ENCODE results near the gene DYNLL2. TPM values are rescaled to one million over a fixed set of nuclear protein-coding genes. Genes with fewer than 3 reads are reported as not detected.

Gene DYNLL2
- total and polyA plus RNA-seq, 9 of the 15 experiments (the other 6 are each of a cell fraction or from before 2014, with no cell fraction given), result 1.8 to 24.5 (median 13.0) TPM

DNA sequence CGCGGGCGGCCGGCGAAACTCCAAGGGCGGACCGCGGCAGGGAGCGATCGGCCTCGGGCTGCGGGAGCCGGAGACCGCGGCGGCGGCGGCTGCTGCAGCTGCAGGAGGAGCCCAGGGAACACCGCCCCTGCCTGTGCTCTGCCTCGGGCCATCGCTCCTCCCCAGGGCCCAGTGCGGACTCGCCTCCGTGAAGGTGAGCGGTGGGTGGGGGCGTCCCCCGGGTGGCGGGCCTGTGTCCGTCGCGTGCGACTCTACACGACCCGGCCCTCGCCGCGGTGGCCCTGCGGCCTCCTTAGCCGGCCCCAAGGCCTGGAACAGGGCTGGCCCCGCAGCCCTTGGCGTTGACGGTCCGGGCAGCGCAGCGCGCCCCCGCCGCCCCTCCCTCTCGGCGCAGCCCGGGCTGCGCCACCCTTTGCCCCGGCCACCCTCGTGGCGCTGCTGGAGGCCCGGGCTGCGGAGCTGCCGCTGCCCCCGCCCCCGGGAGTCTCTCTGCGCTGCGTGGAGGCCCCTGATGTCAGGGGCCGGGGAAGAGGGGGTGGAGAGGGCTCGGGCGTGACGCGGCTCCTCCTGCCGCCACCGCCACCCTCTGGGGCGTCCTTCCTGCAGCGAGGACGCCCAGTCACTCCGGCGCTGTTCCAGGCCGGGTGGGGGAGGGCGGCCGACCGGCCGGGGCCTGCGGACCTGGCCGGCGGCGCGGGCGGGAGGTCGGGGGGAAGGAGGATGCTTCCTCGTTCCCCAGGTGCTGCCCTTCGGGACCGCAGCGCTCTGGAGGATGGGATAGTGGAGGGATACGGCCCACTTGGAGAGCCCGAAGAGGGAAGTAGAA lies 485 bp downstream of the DYNLL2 start (continued):
- TF ChIP-seq RBBP5 (IDR thresholded peaks at IDR 0.05; ENCODE audit: borderline replicate concordance, insufficient read depth, low read length, poor library complexity, severe bottlenecking) (no peak), SP2 (IDR thresholded peaks at IDR 0.05; ENCODE audit: extremely low read depth, low read depth, low read length, poor library complexity, severe bottlenecking) (no peak), MCM7 (IDR thresholded peaks at IDR 0.05) (no peak), FOXK1 (CRISPR knock-in tag; IDR thresholded peaks at IDR 0.05; ENCODE audit: borderline replicate concordance) (no peak), YBX1 (IDR thresholded peaks at IDR 0.05) (no peak), RAD21 (CRISPR knock-in tag; conservative IDR thresholded peaks at IDR 0.05 in 1 of 2, IDR thresholded peaks at IDR 0.05 in 1 of 2) (0 out of 4 replicates have a peak, but pooled peaks of 1 of the 2 experiments have one; percentile 13), KDM2B (CRISPR knock-in tag; IDR thresholded peaks at IDR 0.05) (peak; percentile 57; the same call in 1 of the 2 replicates), ZNF407 (IDR thresholded peaks at IDR 0.05; ENCODE audit: low read depth) (no peak), CBX2 (IDR thresholded peaks at IDR 0.05; ENCODE audit: insufficient read depth, low read length, poor library complexity, severe bottlenecking) (no peak), ZNF280A (IDR thresholded peaks at IDR 0.05; ENCODE audit: low read depth, partially characterized antibody) (no peak), SIN3B (IDR thresholded peaks at IDR 0.05; ENCODE audit: low read depth) (no peak)
- TF ChIP-seq, protein P1, sequence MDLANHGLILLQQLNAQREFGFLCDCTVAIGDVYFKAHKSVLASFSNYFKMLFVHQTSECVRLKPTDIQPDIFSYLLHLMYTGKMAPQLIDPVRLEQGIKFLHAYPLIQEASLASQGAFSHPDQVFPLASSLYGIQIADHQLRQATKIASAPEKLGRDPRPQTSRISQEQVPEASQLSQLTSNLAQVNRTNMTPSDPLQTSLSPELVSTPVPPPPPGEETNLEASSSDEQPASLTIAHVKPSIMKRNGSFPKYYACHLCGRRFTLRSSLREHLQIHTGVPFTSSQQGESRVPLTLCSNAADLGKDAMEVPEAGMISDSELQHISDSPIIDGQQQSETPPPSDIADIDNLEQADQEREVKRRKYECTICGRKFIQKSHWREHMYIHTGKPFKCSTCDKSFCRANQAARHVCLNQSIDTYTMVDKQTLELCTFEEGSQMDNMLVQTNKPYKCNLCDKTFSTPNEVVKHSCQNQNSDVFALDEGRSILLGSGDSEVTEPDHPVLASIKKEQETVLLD (IDR thresholded peaks at IDR 0.05), result no peak
- TF ChIP-seq, protein P2, sequence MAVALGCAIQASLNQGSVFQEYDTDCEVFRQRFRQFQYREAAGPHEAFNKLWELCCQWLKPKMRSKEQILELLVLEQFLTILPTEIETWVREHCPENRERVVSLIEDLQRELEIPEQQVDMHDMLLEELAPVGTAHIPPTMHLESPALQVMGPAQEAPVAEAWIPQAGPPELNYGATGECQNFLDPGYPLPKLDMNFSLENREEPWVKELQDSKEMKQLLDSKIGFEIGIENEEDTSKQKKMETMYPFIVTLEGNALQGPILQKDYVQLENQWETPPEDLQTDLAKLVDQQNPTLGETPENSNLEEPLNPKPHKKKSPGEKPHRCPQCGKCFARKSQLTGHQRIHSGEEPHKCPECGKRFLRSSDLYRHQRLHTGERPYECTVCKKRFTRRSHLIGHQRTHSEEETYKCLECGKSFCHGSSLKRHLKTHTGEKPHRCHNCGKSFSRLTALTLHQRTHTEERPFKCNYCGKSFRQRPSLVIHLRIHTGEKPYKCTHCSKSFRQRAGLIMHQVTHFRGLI (CRISPR knock-in tag; IDR thresholded peaks at IDR 0.05), result no peak
